ENCODE data around the gene UFM1. TPM values are rescaled to one million over a fixed set of nuclear protein-coding genes. Genes with fewer than 3 reads are reported as not detected.
"Not testable (repeated sequence)": the region's sequence is repeated elsewhere in the genome, so short reads cannot be mapped to it uniquely, and the experiment has no call there.

Gene UFM1
- total RNA-seq (2014; rRNA removed; shearing (Covaris generic)) = 123 and 129 TPM in 2 replicates
- polyA plus RNA-seq (2014; cell fraction: nucleus; rRNA removed) = 73.5 and 92.5 TPM in 2 replicates

GRCh38 chr13:38349390-38350113 lies at the start of gene UFM1:
Gene UFM1 (plus strand): TSS chr13:38349851. CDS start chr13:38349920, 69 bp downstream.
- DNase-seq (ENCODE audit: extremely low read depth, low read depth) = peak; percentile 87

- no peak for DNase-seq (ENCODE audit: extremely low read depth, low read depth)
Observed at GRCh38 chr13:38301236-38301635, 48.4 kb upstream of the UFM1 start.

GRCh38 chr13:38303816-38304320 lies 45.8 kb upstream of the UFM1 start:
- DNase-seq (ENCODE audit: extremely low read depth, low read depth) = no peak

- DNase-seq (ENCODE audit: extremely low read depth, low read depth) = no peak
Observed at GRCh38 chr13:38308736-38309135, 40.9 kb upstream of the UFM1 start.

- DNase-seq (ENCODE audit: extremely low read depth, low read depth) = no peak
Observed at GRCh38 chr13:38309397-38309796, 40.3 kb upstream of the UFM1 start.

- DNase-seq (ENCODE audit: extremely low read depth, low read depth) = not testable (repeated sequence)
Observed at GRCh38 chr13:38311175-38311574, 38.5 kb upstream of the UFM1 start.

- no peak for DNase-seq (ENCODE audit: extremely low read depth, low read depth)
Observed at GRCh38 chr13:38316129-38316528, 33.5 kb upstream of the UFM1 start.

GRCh38 chr13:38321654-38322053 lies 28.0 kb upstream of the UFM1 start:
- DNase-seq (ENCODE audit: extremely low read depth, low read depth) = no peak

- no peak for DNase-seq (ENCODE audit: extremely low read depth, low read depth)
Observed at GRCh38 chr13:38325426-38325825, 24.2 kb upstream of the UFM1 start.

- no peak for DNase-seq (ENCODE audit: extremely low read depth, low read depth)
Observed at GRCh38 chr13:38328699-38329098, 21.0 kb upstream of the UFM1 start.

GRCh38 chr13:38334845-38335244 lies 14.8 kb upstream of the UFM1 start:
- no peak for DNase-seq (ENCODE audit: extremely low read depth, low read depth)

- DNase-seq (ENCODE audit: extremely low read depth, low read depth) = no peak
Observed at GRCh38 chr13:38338089-38338488, 11.6 kb upstream of the UFM1 start.

- DNase-seq (ENCODE audit: extremely low read depth, low read depth) = no peak
Observed at GRCh38 chr13:38340624-38341023, 9.0 kb upstream of the UFM1 start.

GRCh38 chr13:38341149-38341692 lies 8.4 kb upstream of the UFM1 start:
- no peak for DNase-seq (ENCODE audit: extremely low read depth, low read depth)

- DNase-seq (ENCODE audit: extremely low read depth, low read depth) = no peak
Observed at GRCh38 chr13:38346764-38347163, 2.9 kb upstream of the UFM1 start.

GRCh38 chr13:38348861-38349389 lies 726 bp upstream of the UFM1 start:
- DNase-seq (ENCODE audit: extremely low read depth, low read depth) = no peak

GRCh38 chr13:38350114-38350617 lies 515 bp downstream of the UFM1 start:
- DNase-seq (ENCODE audit: extremely low read depth, low read depth) = peak; percentile 13

- no peak for DNase-seq (ENCODE audit: extremely low read depth, low read depth)
Observed at GRCh38 chr13:38355595-38356119, 6.0 kb downstream of the UFM1 start.

GRCh38 chr13:38358684-38359083 lies 9.0 kb downstream of the UFM1 start:
- no peak for DNase-seq (ENCODE audit: extremely low read depth, low read depth)

- no peak for DNase-seq (ENCODE audit: extremely low read depth, low read depth)
Observed at GRCh38 chr13:38361542-38362262, 12.1 kb downstream of the UFM1 start.

GRCh38 chr13:38363219-38363618 lies 13.6 kb downstream of the UFM1 start:
- DNase-seq (ENCODE audit: extremely low read depth, low read depth) = no peak

All from NCI-H460 (cell line).